Astrocyte (in vitro differentiated cells and primary cell): ENCODE measurements around the gene TMEM154. TPM values are rescaled to one million over a fixed set of nuclear protein-coding genes. Genes with fewer than 3 reads are reported as not detected.

Source experiments
- DNase-seq: peaks from one replicate; pipeline ENCODE4 v3.0.0-alpha.2; 2010; ENCODE audit warnings: low read depth
- FAIRE-seq: peaks from 2 replicates; lab custom pipeline; 2011; peaks lifted over from hg19 to GRCh38; lab: Jason Lieb, UNC
- H2AFZ ChIP-seq: 2 replicates; pipeline ENCODE4 v1.6.0; 2012; ENCODE audit warnings: low read depth, low read length, inconsistent platforms
- H3K27ac ChIP-seq: 2 replicates; pipeline ENCODE4 v1.5.1; 2011; ENCODE audit warnings: low read depth, low read length, inconsistent platforms
- H3K27me3 ChIP-seq: 2 replicates; pipeline ENCODE4 v1.6.0; 2011; ENCODE audit warnings: low read length, inconsistent platforms; ENCODE audit not compliant: insufficient read depth
- H3K36me3 ChIP-seq: 2 replicates; pipeline ENCODE4 v1.5.1; 2011; ENCODE audit warnings: low read length, inconsistent platforms; ENCODE audit not compliant: insufficient read depth
- H3K4me1 ChIP-seq: 2 replicates; pipeline ENCODE4 v1.5.1; 2011; ENCODE audit warnings: low read length, inconsistent platforms; ENCODE audit not compliant: insufficient read depth
- H3K4me2 ChIP-seq: 2 replicates; pipeline ENCODE4 v1.6.0; 2012; ENCODE audit warnings: low read length, inconsistent platforms
- H3K4me3 ChIP-seq: 2 replicates; pipeline ENCODE4 v1.5.1; 2011; ENCODE audit warnings: low read depth, mild to moderate bottlenecking, low read length, inconsistent platforms; ENCODE audit not compliant: insufficient read depth
- H3K79me2 ChIP-seq: 2 replicates; pipeline ENCODE4 v1.6.0; 2012; ENCODE audit warnings: mild to moderate bottlenecking, low read length, inconsistent platforms; ENCODE audit not compliant: insufficient read depth
- H3K9ac ChIP-seq: 2 replicates; pipeline ENCODE4 v1.6.0; 2012; ENCODE audit warnings: mild to moderate bottlenecking, low read length, inconsistent platforms
- H3K9me3 ChIP-seq: 2 replicates; pipeline ENCODE4 v1.5.1; 2012; ENCODE audit warnings: low read depth, mild to moderate bottlenecking, low read length, inconsistent platforms; ENCODE audit not compliant: insufficient read depth
- H4K20me1 ChIP-seq: 2 replicates; pipeline ENCODE4 v1.6.0; 2012; ENCODE audit warnings: low read length, inconsistent platforms; ENCODE audit not compliant: insufficient read depth
- H3K27ac Mint-ChIP-seq: one replicate; pipeline ENCODE4 v1.8.0; 2021; ENCODE audit warnings: mild to moderate bottlenecking, mixed read lengths; ENCODE audit not compliant: unreplicated experiment
- H3K27me3 Mint-ChIP-seq: one replicate; pipeline ENCODE4 v1.8.0; 2021; ENCODE audit warnings: low read depth, mixed read lengths; ENCODE audit not compliant: unreplicated experiment
- H3K36me3 Mint-ChIP-seq: one replicate; pipeline ENCODE4 v1.8.0; 2021; ENCODE audit warnings: low read depth, mixed read lengths; ENCODE audit not compliant: unreplicated experiment
- H3K4me1 Mint-ChIP-seq: one replicate; pipeline ENCODE4 v1.8.0; 2021; ENCODE audit warnings: low read depth, mixed read lengths; ENCODE audit not compliant: unreplicated experiment
- H3K4me3 Mint-ChIP-seq: one replicate; pipeline ENCODE4 v1.8.0; 2021; ENCODE audit warnings: mild to moderate bottlenecking, moderate library complexity, mixed read lengths; ENCODE audit not compliant: unreplicated experiment
- H3K9me3 Mint-ChIP-seq: one replicate; pipeline ENCODE4 v1.8.0; 2021; ENCODE audit warnings: mild to moderate bottlenecking, mixed read lengths; ENCODE audit not compliant: unreplicated experiment
- EZH2 ChIP-seq: IDR thresholded peaks from 2 replicates; pipeline ENCODE4 v1.6.1; 2012; ENCODE audit warnings: mild to moderate bottlenecking, low read length, inconsistent platforms; ENCODE audit not compliant: insufficient read depth
- total RNA-seq: library from RNA; stranded (reverse); gene quantifications from 2 replicates; pipeline ENCODE4 v1.2.1, GENCODE V29; 2021
- TF ChIP-seq, protein P1 (sequence below): IDR thresholded peaks from 2 replicates; pipeline ENCODE4 v1.5.1; 2011; ENCODE audit warnings: low read depth, mild to moderate bottlenecking, inconsistent platforms, low read length, moderate library complexity; ENCODE audit not compliant: insufficient read depth

The TMEM154 gene
- total RNA-seq, 1 donor from 2014 or later, result 13.2 TPM

DNA sequence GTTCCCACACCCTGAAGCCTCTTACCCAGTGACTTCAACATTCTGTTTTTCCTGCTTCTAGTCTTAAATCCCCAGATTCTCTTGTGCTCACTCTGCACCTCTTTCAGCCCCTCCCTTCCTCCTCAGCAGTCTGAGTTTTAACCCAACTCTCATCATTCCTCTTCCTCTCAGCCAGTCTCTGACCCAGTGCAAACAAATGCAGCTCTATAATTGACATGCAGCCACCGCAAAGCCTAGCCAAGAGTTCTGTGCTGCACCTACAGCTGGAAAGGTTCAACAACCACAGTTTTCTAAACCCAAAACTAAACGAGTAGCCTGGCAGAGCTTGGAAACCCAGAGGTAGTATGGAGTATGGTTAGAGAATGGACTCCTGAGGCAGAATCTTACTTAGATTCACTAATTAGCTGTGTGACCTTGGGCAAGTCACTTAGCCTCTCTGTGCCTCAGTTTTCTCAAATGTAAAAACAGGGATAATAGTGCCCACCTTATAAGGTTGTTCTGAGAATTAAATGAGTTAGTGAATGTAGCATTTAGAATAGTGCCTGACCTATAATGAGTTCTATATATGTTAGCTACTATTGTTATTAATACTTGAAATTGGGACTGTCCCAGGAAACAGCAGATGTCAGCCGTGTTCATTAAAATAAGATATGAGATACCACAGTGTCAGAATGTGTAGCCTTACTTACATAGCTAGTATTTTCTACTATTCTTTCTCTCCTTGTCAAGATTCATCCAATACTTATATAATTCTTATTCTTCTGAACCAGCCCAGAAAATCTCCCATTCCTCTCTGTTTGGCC, 3.5 kb downstream of the TMEM154 start:
- H2AFZ ChIP-seq, result no peak overlapping the region
- DNase-seq (no peak), FAIRE-seq (no peak)
- no peaks in the 10 kb centered on the region for H4K20me1 ChIP-seq
- no peak for TF ChIP-seq EZH2
- TF ChIP-seq, protein P1, sequence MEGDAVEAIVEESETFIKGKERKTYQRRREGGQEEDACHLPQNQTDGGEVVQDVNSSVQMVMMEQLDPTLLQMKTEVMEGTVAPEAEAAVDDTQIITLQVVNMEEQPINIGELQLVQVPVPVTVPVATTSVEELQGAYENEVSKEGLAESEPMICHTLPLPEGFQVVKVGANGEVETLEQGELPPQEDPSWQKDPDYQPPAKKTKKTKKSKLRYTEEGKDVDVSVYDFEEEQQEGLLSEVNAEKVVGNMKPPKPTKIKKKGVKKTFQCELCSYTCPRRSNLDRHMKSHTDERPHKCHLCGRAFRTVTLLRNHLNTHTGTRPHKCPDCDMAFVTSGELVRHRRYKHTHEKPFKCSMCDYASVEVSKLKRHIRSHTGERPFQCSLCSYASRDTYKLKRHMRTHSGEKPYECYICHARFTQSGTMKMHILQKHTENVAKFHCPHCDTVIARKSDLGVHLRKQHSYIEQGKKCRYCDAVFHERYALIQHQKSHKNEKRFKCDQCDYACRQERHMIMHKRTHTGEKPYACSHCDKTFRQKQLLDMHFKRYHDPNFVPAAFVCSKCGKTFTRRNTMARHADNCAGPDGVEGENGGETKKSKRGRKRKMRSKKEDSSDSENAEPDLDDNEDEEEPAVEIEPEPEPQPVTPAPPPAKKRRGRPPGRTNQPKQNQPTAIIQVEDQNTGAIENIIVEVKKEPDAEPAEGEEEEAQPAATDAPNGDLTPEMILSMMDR, result no peak
- no peaks in the 10 kb centered on the region for H3K36me3 ChIP-seq
- H3K27me3 Mint-ChIP-seq, result no peaks in the 10 kb centered on the region
- H3K4me2 ChIP-seq, result no peak overlapping the region
- H3K79me2 ChIP-seq, result peaks cover 3% of the 10 kb centered on the region
- no peak overlapping the region for H3K4me3 ChIP-seq
- no peak overlapping the region for H3K27ac Mint-ChIP-seq
- no peak overlapping the region for H3K9ac ChIP-seq
- no peaks in the 10 kb centered on the region for H3K27me3 ChIP-seq
- H3K36me3 Mint-ChIP-seq, result no peaks in the 10 kb centered on the region
- peaks cover 17% of the 10 kb centered on the region for H3K4me1 ChIP-seq
- H3K4me3 Mint-ChIP-seq, result no peak overlapping the region
- H3K9me3 ChIP-seq, result no peaks in the 10 kb centered on the region
- H3K27ac ChIP-seq, result no peak overlapping the region
- peaks cover 18% of the 10 kb centered on the region for H3K4me1 Mint-ChIP-seq
- H3K9me3 Mint-ChIP-seq, result no peaks in the 10 kb centered on the region

DNA sequence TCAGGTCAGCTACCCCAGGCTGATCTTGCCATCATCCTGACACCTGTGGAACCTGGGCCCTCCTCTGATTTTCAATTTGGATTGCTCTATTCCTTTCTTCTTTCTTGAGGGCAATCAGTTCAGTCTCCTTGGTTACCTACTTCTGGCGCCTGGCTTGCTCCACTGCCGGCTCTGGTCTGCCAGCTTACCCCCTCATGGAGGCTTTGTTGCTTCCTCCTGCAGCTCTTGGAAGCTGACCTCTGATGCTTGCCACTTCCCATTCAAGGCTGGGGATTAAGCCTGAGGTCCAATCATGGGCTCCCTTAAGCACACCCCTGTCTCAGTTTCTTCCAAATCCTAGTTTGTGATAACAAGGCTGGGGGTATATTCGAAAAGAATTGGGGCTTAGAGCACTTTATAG, 5.4 kb downstream of the TMEM154 start:
- peaks cover 7% of the 10 kb centered on the region for H3K4me1 Mint-ChIP-seq
- Histone ChIP-seq H3K4me2 (no peak overlapping the region), H3K79me2 (peaks cover 3% of the 10 kb centered on the region), H4K20me1 (no peaks in the 10 kb centered on the region), H3K27ac (no peak overlapping the region), H3K36me3 (no peaks in the 10 kb centered on the region), H3K9ac (no peak overlapping the region), H3K4me1 (no peaks in the 10 kb centered on the region), H2AFZ (no peak overlapping the region), H3K9me3 (no peaks in the 10 kb centered on the region), H3K27me3 (no peaks in the 10 kb centered on the region), H3K4me3 (no peak overlapping the region)
- no peak overlapping the region for H3K27ac Mint-ChIP-seq
- no peak for TF ChIP-seq EZH2
- TF ChIP-seq, protein P1, result no peak
- FAIRE-seq (no peak), DNase-seq (no peak)
- H3K4me3 Mint-ChIP-seq, result no peak overlapping the region
- no peaks in the 10 kb centered on the region for H3K36me3 Mint-ChIP-seq
- H3K9me3 Mint-ChIP-seq, result no peaks in the 10 kb centered on the region
- H3K27me3 Mint-ChIP-seq, result no peaks in the 10 kb centered on the region

DNA sequence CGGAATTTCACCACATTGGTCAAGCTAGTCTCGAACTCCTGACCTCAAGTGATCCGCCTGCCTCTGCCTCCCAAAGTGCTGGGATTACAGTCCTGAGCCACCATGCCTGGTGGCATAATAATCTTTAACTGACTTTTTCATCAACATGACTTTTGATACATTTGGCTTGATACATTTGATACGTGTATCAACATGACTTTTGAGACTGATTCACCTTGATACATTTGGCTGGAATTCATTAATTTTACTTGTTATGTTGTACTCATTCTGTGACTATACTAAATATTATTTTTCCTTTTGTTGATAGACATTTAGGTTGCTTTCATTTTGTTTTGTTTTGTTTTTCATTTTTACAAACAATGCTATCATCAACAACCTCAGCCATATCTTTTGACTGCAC, 6.3 kb downstream of the TMEM154 start:
- no peak overlapping the region for H3K27ac Mint-ChIP-seq
- peaks cover 4% of the 10 kb centered on the region for H3K4me1 Mint-ChIP-seq
- Histone ChIP-seq H3K27ac (no peak overlapping the region), H3K79me2 (no peaks in the 10 kb centered on the region), H2AFZ (no peak overlapping the region), H3K36me3 (no peaks in the 10 kb centered on the region), H3K4me3 (no peak overlapping the region), H3K4me1 (no peaks in the 10 kb centered on the region), H4K20me1 (no peaks in the 10 kb centered on the region), H3K9ac (no peak overlapping the region), H3K27me3 (no peaks in the 10 kb centered on the region), H3K4me2 (no peak overlapping the region), H3K9me3 (no peaks in the 10 kb centered on the region)
- no peaks in the 10 kb centered on the region for H3K9me3 Mint-ChIP-seq
- no peak overlapping the region for H3K4me3 Mint-ChIP-seq
- DNase-seq (no peak), FAIRE-seq (no peak)
- no peaks in the 10 kb centered on the region for H3K27me3 Mint-ChIP-seq
- no peak for TF ChIP-seq EZH2
- TF ChIP-seq, protein P1, result no peak
- H3K36me3 Mint-ChIP-seq, result no peaks in the 10 kb centered on the region
